ACC112 (cell line): ENCODE results near the gene FHIP1A.

Experiments
- H2AFZ ChIP-seq: fragments of 200-600 bp; sonication (generic); one replicate; pipeline ENCODE4 v1.6.0; 2017; ENCODE audit warnings: antibody characterized with exemption, low read length; ENCODE audit not compliant: unreplicated experiment
- H3K27ac ChIP-seq: fragments of 200-600 bp; sonication (generic); 2 replicates; pipeline ENCODE4 v1.5.1; 2014; ENCODE audit warnings: low read depth, mild to moderate bottlenecking, antibody characterized with exemption, low read length, moderate library complexity
- H3K27me3 ChIP-seq: fragments of 200-600 bp; sonication (generic); 2 replicates; pipeline ENCODE4 v1.6.1; 2014; ENCODE audit warnings: mild to moderate bottlenecking, antibody characterized with exemption, low read length, moderate library complexity, mixed read lengths; ENCODE audit not compliant: insufficient read depth
- H3K36me3 ChIP-seq: fragments of 200-600 bp; sonication (generic); 2 replicates; pipeline ENCODE4 v1.6.1; 2016; ENCODE audit warnings: mild to moderate bottlenecking, antibody characterized with exemption, low read length, moderate library complexity, mixed read lengths; ENCODE audit not compliant: insufficient read depth
- H3K4me1 ChIP-seq: fragments of 200-600 bp; sonication (generic); one replicate; pipeline ENCODE4 v1.6.1; 2016; ENCODE audit warnings: low read length, mixed read lengths; ENCODE audit not compliant: insufficient read depth, unreplicated experiment, control insufficient read depth
- H3K4me3 ChIP-seq: fragments of 200-600 bp; sonication (generic); 2 replicates; pipeline ENCODE4 v1.5.1; 2014; ENCODE audit warnings: mild to moderate bottlenecking, low read depth, low read length
- H3K79me2 ChIP-seq: fragments of 200-600 bp; sonication (generic); one replicate; pipeline ENCODE4 v1.6.0; 2016; ENCODE audit warnings: low read length; ENCODE audit not compliant: control insufficient read depth, unreplicated experiment, insufficient read depth

Gene FHIP1A

DNA sequence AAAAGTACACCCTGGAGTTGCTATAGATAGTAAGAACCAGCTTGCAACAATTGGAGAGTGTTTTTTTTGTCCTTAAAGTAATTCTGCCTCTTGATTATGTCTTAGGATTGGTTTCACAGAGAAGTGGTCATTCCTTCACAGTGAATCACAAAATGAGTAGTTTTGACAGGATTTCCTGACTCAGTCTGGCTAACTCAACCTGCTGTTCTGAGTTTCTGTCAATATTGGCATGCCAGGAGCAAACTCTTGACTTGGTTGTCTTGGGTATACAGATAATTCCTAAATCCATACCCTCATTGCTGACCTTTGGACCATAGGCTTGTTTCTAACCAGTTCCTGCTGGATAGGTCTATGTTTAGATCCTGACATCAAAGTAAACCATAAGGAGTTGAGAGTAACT, 9.4 kb downstream of the FHIP1A start:
- Histone ChIP-seq H3K27me3 (no peaks in the 10 kb centered on the region), H3K36me3 (no peaks in the 10 kb centered on the region), H3K79me2 (no peaks in the 10 kb centered on the region), H3K4me3 (no peak overlapping the region), H3K27ac (peak overlapping the region; percentile 88), H2AFZ (no peak overlapping the region), H3K4me1 (peaks cover 39% of the 10 kb centered on the region)

DNA sequence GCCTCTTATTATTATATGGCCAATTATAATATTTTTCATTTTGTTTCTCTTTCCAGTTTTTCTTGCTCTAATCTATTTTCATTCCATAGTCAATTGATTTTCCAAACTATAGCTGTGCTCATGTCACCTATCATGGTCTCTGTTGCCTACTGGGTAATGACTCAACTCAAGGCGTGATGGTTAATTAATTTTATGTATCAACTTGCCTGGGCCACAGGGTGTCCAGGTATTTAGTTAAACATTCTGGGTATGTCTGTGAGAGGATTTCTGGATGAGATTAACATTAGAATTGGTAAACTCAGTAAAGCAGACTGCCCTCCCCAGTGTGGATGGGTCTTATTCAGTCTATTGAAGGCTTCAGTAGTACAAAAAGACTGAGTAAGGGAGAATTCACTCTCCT, 9.9 kb downstream of the FHIP1A start:
- H3K27ac ChIP-seq, result peak overlapping the region; percentile 88
- H2AFZ ChIP-seq, result no peak overlapping the region
- peaks cover 39% of the 10 kb centered on the region for H3K4me1 ChIP-seq
- no peak overlapping the region for H3K4me3 ChIP-seq
- H3K79me2 ChIP-seq, result no peaks in the 10 kb centered on the region
- H3K36me3 ChIP-seq, result no peaks in the 10 kb centered on the region
- no peaks in the 10 kb centered on the region for H3K27me3 ChIP-seq

DNA sequence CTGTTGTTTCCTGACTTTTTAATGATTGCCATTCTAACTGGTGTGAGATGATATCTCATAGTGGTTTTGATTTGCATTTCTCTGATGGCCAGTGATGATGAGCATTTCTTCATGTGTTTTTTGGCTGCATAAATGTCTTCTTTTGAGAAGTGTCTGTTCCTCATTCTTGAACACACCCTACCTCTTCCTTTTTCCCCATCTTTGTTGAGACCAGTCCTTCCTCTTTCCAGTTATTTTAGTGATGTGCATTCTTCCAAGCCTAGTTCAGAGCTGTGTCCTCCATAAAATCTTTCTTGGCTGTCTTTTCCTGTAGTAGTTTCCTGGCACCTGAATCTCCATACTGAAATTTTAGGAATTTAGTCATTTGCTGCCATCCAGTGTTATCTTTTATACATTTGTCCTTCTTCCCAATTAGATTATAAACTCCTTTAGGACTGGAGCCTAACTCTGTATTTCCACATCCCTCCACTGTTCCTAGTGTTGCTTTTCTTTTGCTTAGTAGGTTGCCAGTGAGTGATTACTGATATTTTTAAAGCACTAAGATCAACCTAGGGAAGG, 11.4 kb downstream of the FHIP1A start:
- H3K79me2 ChIP-seq, result no peaks in the 10 kb centered on the region
- H2AFZ ChIP-seq, result no peak overlapping the region
- H3K36me3 ChIP-seq, result no peaks in the 10 kb centered on the region
- H3K27ac ChIP-seq, result no peak overlapping the region
- H3K27me3 ChIP-seq, result no peaks in the 10 kb centered on the region
- H3K4me1 ChIP-seq, result peaks cover 35% of the 10 kb centered on the region
- no peak overlapping the region for H3K4me3 ChIP-seq

DNA sequence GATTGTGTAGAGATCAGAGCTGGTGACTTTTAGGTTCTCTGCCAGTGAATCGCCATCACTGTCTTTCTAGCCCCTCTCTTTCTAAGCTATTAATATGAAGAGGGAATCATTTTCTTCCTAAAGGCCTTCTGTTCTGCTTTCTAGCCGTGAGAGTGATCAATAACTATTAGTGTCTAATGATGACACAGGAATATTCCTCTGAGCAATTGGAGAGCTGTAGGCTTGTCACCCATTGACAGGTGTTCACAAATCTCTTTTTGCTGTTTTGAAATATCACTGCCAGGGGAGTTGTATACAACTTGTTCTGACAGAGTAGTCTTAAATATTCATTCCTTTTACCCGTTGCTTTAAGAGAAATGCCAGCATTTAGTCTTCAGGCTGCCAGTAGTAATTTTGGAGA, 13.9 kb downstream of the FHIP1A start:
- H3K27me3 ChIP-seq, result no peaks in the 10 kb centered on the region
- H3K4me1 ChIP-seq, result peaks cover 18% of the 10 kb centered on the region
- no peak overlapping the region for H3K27ac ChIP-seq
- H2AFZ ChIP-seq, result no peak overlapping the region
- H3K36me3 ChIP-seq, result no peaks in the 10 kb centered on the region
- H3K4me3 ChIP-seq, result no peak overlapping the region
- H3K79me2 ChIP-seq, result no peaks in the 10 kb centered on the region

DNA sequence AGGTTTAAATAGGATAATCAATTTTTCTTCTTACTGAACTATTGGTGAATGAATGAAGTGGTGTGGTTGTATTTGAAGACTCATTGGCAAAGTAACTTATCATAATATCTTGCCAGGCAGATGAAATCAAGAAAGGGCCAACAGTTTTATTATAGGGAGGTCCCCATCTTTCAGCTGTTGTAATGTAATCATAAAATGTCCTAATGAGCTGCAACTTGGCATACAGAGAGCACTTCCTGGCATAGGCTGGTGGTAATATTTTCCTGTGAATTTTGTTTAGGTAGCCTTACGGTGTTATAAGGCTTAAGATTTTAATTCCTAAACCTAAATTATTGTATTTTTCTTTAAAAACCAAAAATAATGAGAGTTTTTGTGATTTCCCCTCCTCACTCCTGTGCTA, 17.5 kb downstream of the FHIP1A start:
- H3K27me3 ChIP-seq, result no peaks in the 10 kb centered on the region
- no peak overlapping the region for H2AFZ ChIP-seq
- no peaks in the 10 kb centered on the region for H3K36me3 ChIP-seq
- H3K4me3 ChIP-seq, result no peak overlapping the region
- H3K79me2 ChIP-seq, result no peaks in the 10 kb centered on the region
- no peaks in the 10 kb centered on the region for H3K4me1 ChIP-seq
- H3K27ac ChIP-seq, result no peak overlapping the region

DNA sequence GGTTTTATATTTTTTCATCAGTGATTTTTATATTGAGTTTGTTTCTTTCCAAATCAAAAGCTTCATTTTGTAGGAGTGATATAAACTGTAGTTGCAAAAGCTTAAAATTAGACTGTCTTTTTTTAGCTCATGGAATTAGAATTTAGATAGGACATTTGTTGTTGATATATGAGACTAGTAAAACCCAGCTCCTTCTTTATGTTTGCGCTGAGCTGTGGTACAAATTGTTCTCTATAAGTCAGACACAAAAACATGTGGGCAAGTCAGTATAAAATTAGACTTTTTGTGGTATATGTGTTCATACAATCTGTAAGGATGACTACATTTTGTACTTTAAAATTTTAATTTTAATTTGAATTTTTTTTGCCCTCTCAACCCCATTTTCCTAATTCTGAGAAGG, 18.3 kb downstream of the FHIP1A start:
- Histone ChIP-seq H3K27ac (no peak overlapping the region), H3K4me1 (no peaks in the 10 kb centered on the region), H3K79me2 (no peaks in the 10 kb centered on the region), H2AFZ (no peak overlapping the region), H3K4me3 (no peak overlapping the region), H3K27me3 (no peaks in the 10 kb centered on the region), H3K36me3 (no peaks in the 10 kb centered on the region)

DNA sequence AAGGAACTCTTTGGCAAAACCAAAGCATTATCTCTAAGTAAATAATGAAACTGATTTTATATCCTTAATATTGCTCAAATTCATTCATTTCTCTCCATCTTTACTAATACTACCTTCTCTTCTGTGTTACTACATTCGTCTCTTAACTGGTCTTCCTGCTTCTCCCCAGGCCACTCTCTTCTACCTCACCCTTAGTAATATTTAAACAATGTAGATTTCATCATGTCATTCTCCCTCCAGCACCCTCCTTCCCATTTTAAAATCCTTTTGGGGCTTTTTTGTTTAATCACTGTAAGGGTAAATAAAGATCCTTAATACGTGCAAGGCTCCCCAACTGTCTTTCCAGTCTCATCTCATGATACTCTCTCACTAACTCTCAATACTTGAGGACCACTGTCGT, 19.4 kb downstream of the FHIP1A start:
- no peak overlapping the region for H2AFZ ChIP-seq
- H3K4me3 ChIP-seq, result no peak overlapping the region
- H3K79me2 ChIP-seq, result no peaks in the 10 kb centered on the region
- no peaks in the 10 kb centered on the region for H3K27me3 ChIP-seq
- H3K36me3 ChIP-seq, result no peaks in the 10 kb centered on the region
- no peaks in the 10 kb centered on the region for H3K4me1 ChIP-seq
- no peak overlapping the region for H3K27ac ChIP-seq

DNA sequence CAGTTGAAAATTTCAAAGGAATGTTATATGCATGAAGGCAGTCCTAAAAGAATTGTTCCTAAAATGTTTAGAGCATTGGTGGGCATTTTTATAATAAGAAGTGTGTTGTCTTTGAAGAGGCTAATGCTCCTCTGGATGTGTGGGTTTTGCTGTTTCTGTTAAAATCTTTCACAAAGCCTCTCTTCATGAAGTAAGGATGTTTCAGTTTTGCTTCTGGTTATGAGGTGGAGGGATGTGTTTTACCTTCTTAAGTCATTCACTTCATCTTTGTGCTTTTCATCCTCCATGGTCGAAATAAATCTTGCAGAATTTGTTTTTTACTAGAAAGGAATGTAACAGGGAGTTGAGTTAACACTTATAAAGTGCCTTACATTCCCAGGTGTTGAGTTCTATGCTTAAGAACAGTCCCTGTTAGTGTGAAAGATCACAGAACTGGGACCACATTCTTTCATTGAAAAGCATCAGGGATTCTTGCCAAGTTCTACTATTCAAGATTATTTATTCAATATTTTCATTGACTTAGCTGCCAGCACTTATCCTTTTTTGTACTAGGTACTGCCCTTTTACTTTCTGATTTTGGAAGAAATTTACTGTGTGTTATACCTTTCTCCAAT, 21.1 kb downstream of the FHIP1A start:
- Histone ChIP-seq H2AFZ (no peak overlapping the region), H3K27me3 (no peaks in the 10 kb centered on the region), H3K27ac (no peak overlapping the region), H3K36me3 (no peaks in the 10 kb centered on the region), H3K79me2 (no peaks in the 10 kb centered on the region), H3K4me3 (no peak overlapping the region), H3K4me1 (peaks cover 7% of the 10 kb centered on the region)

DNA sequence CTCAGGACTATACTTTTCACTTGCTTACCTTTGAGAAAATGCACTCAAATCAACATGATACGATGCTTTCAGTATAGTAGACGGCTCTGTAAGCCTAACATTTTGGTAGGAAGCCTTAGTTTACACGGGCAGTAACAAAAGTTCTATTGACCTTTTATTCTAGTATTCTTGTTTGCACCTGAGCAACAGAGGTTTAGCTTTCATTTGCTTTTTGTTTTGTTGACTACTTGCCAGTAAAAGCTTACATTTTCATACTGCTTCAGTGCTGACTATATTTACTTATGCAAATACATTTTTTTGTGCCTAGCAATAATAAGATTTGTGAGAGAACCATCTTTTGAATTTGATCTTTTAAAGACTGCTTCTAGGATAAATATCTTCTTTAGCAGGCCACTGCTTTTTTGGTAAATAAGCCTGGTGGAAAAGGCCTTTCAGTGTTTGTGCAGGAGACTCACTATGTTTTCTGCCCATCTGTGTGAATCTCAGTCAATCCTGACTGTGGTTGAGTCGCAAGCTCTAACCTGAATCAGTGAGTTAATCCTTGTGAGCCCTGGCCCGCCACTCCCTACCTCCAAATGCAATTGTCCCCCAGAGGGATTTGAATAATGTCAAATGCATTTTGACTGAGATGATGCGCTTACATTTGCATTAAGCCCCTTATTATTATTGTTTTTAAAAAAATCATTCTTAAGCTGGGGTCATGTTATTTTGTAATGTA, 21.9 kb downstream of the FHIP1A start:
- Histone ChIP-seq H3K79me2 (no peaks in the 10 kb centered on the region), H3K4me3 (no peak overlapping the region), H3K4me1 (peaks cover 11% of the 10 kb centered on the region), H3K27ac (no peak overlapping the region), H3K27me3 (no peaks in the 10 kb centered on the region), H3K36me3 (no peaks in the 10 kb centered on the region), H2AFZ (no peak overlapping the region)

DNA sequence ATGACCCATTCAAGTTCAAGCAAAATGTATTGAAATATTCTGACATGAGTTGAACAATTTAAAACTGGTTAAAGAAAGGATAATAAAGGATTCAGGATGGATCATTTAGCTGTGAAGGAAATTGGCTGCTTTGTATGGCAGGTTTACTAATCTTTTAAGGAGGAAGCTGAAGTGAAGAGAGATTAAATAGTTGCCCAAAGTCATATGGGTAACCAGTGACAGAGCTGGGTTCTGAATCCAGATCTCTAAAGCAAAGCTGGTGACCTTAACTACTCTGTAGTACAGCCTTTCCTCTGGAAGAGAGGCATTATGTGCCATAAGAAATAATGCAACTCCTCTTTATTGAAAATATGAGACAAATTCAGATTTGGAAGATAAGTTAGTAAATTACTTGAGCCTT, 22.8 kb downstream of the FHIP1A start:
- no peaks in the 10 kb centered on the region for H3K27me3 ChIP-seq
- no peaks in the 10 kb centered on the region for H3K79me2 ChIP-seq
- H3K4me3 ChIP-seq, result no peak overlapping the region
- no peaks in the 10 kb centered on the region for H3K36me3 ChIP-seq
- H3K27ac ChIP-seq, result no peak overlapping the region
- H3K4me1 ChIP-seq, result peaks cover 17% of the 10 kb centered on the region
- H2AFZ ChIP-seq, result no peak overlapping the region

DNA sequence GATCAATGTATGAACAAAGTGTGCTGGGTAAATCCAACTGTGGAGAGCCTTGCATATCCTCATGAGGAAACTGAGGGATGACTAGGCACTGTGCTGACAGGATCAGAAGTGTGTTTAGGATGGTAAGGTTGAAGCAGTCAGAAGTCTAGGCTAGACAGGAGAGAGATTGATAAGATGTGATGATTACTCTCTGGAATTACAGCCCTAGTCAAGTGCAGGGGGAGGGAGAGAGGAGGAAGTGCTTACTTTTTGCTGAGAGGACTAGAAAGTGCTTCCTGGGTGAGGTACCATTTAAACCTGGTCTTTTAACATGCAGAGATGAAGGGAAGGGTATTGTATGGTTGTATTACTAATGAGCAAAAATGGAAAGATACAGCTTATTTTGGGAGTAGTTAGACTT, 23.7 kb downstream of the FHIP1A start:
- Histone ChIP-seq H3K36me3 (no peaks in the 10 kb centered on the region), H3K4me3 (no peak overlapping the region), H3K79me2 (no peaks in the 10 kb centered on the region), H3K27me3 (no peaks in the 10 kb centered on the region), H3K4me1 (peaks cover 17% of the 10 kb centered on the region), H2AFZ (no peak overlapping the region), H3K27ac (no peak overlapping the region)
